SU-DHL-6 (cell line): ENCODE measurements around the gene CENPB.

Experiments used
- CTCF ChIP-seq: fragments of 200-600 bp; sonication (generic); IDR thresholded peaks from one replicate; pipeline ENCODE4 v1.5.1; 2017; ENCODE audit warnings: antibody characterized with exemption, mild to moderate bottlenecking, low read length, moderate library complexity; ENCODE audit not compliant: insufficient read depth, poor library complexity, severe bottlenecking
- EZH2phosphoT487 ChIP-seq: fragments of 200-600 bp; sonication (generic), shearing (Covaris generic); conservative IDR thresholded peaks from 2 replicates; pipeline ENCODE4 v1.6.1; 2018; ENCODE audit warnings: mild to moderate bottlenecking, antibody characterized with exemption, low read length, moderate library complexity, mixed read lengths

GRCh38 chr20:3741836-3742458, 44.6 kb downstream of the CENPB start:
- no peak for TF ChIP-seq CTCF
- TF ChIP-seq EZH2phosphoT487: no peak
